HepG2 (cell line): ENCODE results near the gene PAFAH1B2. TPM values are rescaled to one million over a fixed set of nuclear protein-coding genes. Genes with fewer than 3 reads are reported as not detected.

Experiments used
- AKAP8 ChIP-seq: sonication (generic); formaldehyde crosslinking; IDR thresholded peaks from 2 replicates; pipeline ENCODE4 v1.5.1; 2020; ENCODE audit warnings: mild to moderate bottlenecking, missing genetic modification reagents
- CC2D1A ChIP-seq: sonication (generic); formaldehyde crosslinking; IDR thresholded peaks from 2 replicates; pipeline ENCODE4 v1.8.1; 2023; ENCODE audit warnings: mild to moderate bottlenecking, missing genetic modification reagents
- KLF13 ChIP-seq: sonication (generic); formaldehyde crosslinking; IDR thresholded peaks from 2 replicates; pipeline ENCODE4 v1.4.0; 2020; ENCODE audit warnings: mild to moderate bottlenecking, missing genetic modification reagents
- MAFF ChIP-seq: IDR thresholded peaks from 2 replicates; pipeline ENCODE4 v1.6.1; 2011; ENCODE audit warnings: low read depth, low read length, improper control_type of control experiment
- YEATS2 ChIP-seq: sonication (generic); formaldehyde crosslinking; IDR thresholded peaks from 2 replicates; pipeline ENCODE4 v1.4.0; 2020; ENCODE audit warnings: missing genetic modification reagents, borderline replicate concordance
- ZNF234 ChIP-seq: sonication (generic); formaldehyde crosslinking; conservative IDR thresholded peaks from 2 replicates; pipeline ENCODE4 v1.5.1; 2020; ENCODE audit warnings: mild to moderate bottlenecking, missing genetic modification reagents
- ZNF550 ChIP-seq: sonication (generic); formaldehyde crosslinking; IDR thresholded peaks from 2 replicates; pipeline ENCODE4 v1.4.0; 2020; ENCODE audit warnings: mild to moderate bottlenecking, missing genetic modification reagents, borderline replicate concordance
- ZNF558 ChIP-seq: sonication (generic); formaldehyde crosslinking; IDR thresholded peaks from 2 replicates; pipeline ENCODE4 v1.9.0; 2022; ENCODE audit warnings: mild to moderate bottlenecking, missing genetic modification reagents, borderline replicate concordance
- ZNF747 ChIP-seq: sonication (generic); formaldehyde crosslinking; IDR thresholded peaks from 2 replicates; pipeline ENCODE4 v1.8.1; 2023; ENCODE audit warnings: missing genetic modification reagents, mild to moderate bottlenecking, borderline replicate concordance
- ZNF878 ChIP-seq: sonication (generic); formaldehyde crosslinking; IDR thresholded peaks from 2 replicates; pipeline ENCODE4 v1.8.1; 2023; ENCODE audit warnings: mild to moderate bottlenecking, missing genetic modification reagents, moderate library complexity
- ZNF883 ChIP-seq: sonication (generic); formaldehyde crosslinking; IDR thresholded peaks from 2 replicates; pipeline ENCODE4 v1.5.1; 2020; ENCODE audit warnings: mild to moderate bottlenecking, missing genetic modification reagents; ENCODE audit errors: not compliant biosample characterization
- polyA plus RNA-seq, 8 experiments: library from polyadenylated mRNA; depleted of rRNA in 3 of 8; stranded (reverse) in 7 of 8; unstranded in 1 of 8; fragments of >200 nt; fragmentation: Illumina TruSeq in 4 of 8; extraction: Trizol in 4 of 8; gene quantifications; 2 replicates each; pipeline versions ENCODE4 v1.2.1 to v1.2.3, GENCODE V29; 2011 to 2016; ENCODE audit warnings: low read depth in 4 of 8, missing spikeins in 1 of 8, mixed read lengths in 1 of 8; ENCODE audit not compliant: insufficient read depth in 1 of 8
- total RNA-seq, 5 experiments: library from RNA; depleted of rRNA; stranded (reverse); fragments of >200 nt; fragmentation: Illumina TruSeq; extraction: Trizol; gene quantifications; 2 replicates each; pipeline ENCODE4 v1.2.3, GENCODE V29; 2016; ENCODE audit warnings: low read depth in 1 of 5
- TF ChIP-seq, protein P1 (sequence below): sonication (generic); formaldehyde crosslinking; IDR thresholded peaks from 2 replicates; pipeline ENCODE4 v1.5.1; 2020; ENCODE audit warnings: mild to moderate bottlenecking, missing genetic modification reagents, moderate library complexity
- TF ChIP-seq, protein P2 (sequence below): sonication (generic); formaldehyde crosslinking; IDR thresholded peaks from 2 replicates; pipeline ENCODE4 v1.5.1; 2020; ENCODE audit warnings: mild to moderate bottlenecking, missing genetic modification reagents, moderate library complexity
- TF ChIP-seq, protein P3 (sequence below): sonication (generic); formaldehyde crosslinking; IDR thresholded peaks from 2 replicates; pipeline ENCODE4 v1.8.1; 2023; ENCODE audit warnings: mild to moderate bottlenecking, missing genetic modification reagents
- TF ChIP-seq, protein P4 (sequence below): sonication (generic); formaldehyde crosslinking; IDR thresholded peaks from 2 replicates; pipeline ENCODE4 v1.4.0; 2020; ENCODE audit warnings: mild to moderate bottlenecking, missing genetic modification reagents
- TF ChIP-seq, protein P5 (sequence below): sonication (generic); formaldehyde crosslinking; IDR thresholded peaks from 2 replicates; pipeline ENCODE4 v1.4.0; 2020; ENCODE audit warnings: missing genetic modification reagents

PAFAH1B2 gene
- total and polyA plus RNA-seq, 2 of the 13 experiments (the other 11 are each of a cell fraction or from before 2014, with no cell fraction given) = 28.8 to 104 TPM

DNA sequence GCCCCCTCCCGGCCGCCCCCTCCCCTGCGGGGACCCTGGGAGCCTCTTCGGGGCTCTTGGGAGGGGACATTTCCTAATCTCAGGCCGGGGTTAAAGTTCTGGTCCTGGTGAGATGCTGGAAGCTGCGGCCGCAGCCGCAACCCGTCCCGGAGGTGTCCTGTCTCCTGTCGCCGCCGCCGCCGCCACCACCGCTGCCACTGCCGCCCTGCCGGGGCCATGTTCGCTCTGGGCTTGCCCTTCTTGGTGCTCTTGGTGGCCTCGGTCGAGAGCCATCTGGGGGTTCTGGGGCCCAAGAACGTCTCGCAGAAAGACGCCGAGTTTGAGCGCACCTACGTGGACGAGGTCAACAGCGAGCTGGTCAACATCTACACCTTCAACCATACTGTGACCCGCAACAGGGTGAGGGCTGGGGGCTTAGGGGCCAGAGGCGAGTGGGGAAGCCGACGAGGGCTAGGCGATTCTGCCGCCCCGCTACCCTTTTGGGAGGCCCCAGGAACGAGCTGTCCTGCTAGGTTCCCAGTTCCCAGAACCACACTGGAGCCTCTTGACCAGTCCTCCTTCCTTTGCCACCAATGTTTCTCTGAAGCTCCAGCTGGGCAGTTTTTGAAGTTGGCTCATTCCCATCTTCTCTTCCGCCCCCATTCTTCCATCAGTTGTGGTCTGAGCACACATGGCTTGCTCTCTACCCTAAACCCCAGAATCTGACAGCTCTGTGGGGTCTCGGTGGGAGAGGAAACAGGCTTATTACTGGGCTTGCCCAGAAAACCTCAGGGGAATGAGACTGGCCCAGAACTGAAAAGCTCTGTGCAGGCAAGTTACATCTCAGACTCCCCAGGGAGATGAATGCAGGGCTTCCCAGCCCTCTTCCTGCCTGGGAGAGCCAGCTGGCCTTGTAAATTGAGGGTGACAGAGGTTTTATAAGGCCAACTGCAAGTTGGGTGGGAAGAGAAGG, 35.2 kb downstream of the PAFAH1B2 start (continued):
- TF ChIP-seq, protein P1, sequence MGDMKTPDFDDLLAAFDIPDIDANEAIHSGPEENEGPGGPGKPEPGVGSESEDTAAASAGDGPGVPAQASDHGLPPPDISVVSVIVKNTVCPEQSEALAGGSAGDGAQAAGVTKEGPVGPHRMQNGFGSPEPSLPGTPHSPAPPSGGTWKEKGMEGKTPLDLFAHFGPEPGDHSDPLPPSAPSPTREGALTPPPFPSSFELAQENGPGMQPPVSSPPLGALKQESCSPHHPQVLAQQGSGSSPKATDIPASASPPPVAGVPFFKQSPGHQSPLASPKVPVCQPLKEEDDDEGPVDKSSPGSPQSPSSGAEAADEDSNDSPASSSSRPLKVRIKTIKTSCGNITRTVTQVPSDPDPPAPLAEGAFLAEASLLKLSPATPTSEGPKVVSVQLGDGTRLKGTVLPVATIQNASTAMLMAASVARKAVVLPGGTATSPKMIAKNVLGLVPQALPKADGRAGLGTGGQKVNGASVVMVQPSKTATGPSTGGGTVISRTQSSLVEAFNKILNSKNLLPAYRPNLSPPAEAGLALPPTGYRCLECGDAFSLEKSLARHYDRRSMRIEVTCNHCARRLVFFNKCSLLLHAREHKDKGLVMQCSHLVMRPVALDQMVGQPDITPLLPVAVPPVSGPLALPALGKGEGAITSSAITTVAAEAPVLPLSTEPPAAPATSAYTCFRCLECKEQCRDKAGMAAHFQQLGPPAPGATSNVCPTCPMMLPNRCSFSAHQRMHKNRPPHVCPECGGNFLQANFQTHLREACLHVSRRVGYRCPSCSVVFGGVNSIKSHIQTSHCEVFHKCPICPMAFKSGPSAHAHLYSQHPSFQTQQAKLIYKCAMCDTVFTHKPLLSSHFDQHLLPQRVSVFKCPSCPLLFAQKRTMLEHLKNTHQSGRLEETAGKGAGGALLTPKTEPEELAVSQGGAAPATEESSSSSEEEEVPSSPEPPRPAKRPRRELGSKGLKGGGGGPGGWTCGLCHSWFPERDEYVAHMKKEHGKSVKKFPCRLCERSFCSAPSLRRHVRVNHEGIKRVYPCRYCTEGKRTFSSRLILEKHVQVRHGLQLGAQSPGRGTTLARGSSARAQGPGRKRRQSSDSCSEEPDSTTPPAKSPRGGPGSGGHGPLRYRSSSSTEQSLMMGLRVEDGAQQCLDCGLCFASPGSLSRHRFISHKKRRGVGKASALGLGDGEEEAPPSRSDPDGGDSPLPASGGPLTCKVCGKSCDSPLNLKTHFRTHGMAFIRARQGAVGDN (CRISPR knock-in tag) = peak; percentile 67
- TF ChIP-seq ZNF550 (no peak), YEATS2 (CRISPR knock-in tag) (no peak), ZNF234 (CRISPR knock-in tag) (no peak), MAFF (no peak), KLF13 (CRISPR knock-in tag) (no peak), ZNF558 (peak; percentile 64; the same call in 1 of the 2 replicates), ZNF747 (no peak), ZNF878 (no peak), CC2D1A (CRISPR knock-in tag) (no peak), AKAP8 (no peak), ZNF883 (peak; percentile 58)
- TF ChIP-seq, protein P2, sequence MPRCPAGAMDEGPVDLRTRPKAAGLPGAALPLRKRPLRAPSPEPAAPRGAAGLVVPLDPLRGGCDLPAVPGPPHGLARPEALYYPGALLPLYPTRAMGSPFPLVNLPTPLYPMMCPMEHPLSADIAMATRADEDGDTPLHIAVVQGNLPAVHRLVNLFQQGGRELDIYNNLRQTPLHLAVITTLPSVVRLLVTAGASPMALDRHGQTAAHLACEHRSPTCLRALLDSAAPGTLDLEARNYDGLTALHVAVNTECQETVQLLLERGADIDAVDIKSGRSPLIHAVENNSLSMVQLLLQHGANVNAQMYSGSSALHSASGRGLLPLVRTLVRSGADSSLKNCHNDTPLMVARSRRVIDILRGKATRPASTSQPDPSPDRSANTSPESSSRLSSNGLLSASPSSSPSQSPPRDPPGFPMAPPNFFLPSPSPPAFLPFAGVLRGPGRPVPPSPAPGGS (CRISPR knock-in tag) = peak; percentile 73; the same call in 1 of the 2 replicates
- TF ChIP-seq, protein P3, sequence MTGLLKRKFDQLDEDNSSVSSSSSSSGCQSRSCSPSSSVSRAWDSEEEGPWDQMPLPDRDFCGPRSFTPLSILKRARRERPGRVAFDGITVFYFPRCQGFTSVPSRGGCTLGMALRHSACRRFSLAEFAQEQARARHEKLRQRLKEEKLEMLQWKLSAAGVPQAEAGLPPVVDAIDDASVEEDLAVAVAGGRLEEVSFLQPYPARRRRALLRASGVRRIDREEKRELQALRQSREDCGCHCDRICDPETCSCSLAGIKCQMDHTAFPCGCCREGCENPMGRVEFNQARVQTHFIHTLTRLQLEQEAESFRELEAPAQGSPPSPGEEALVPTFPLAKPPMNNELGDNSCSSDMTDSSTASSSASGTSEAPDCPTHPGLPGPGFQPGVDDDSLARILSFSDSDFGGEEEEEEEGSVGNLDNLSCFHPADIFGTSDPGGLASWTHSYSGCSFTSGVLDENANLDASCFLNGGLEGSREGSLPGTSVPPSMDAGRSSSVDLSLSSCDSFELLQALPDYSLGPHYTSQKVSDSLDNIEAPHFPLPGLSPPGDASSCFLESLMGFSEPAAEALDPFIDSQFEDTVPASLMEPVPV (CRISPR knock-in tag) = peak; percentile 30; the same call in 1 of the 2 replicates
- TF ChIP-seq, protein P4, sequence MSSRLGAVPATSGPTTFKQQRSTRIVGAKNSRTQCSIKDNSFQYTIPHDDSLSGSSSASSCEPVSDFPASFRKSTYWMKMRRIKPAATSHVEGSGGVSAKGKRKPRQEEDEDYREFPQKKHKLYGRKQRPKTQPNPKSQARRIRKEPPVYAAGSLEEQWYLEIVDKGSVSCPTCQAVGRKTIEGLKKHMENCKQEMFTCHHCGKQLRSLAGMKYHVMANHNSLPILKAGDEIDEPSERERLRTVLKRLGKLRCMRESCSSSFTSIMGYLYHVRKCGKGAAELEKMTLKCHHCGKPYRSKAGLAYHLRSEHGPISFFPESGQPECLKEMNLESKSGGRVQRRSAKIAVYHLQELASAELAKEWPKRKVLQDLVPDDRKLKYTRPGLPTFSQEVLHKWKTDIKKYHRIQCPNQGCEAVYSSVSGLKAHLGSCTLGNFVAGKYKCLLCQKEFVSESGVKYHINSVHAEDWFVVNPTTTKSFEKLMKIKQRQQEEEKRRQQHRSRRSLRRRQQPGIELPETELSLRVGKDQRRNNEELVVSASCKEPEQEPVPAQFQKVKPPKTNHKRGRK (CRISPR knock-in tag) = no peak
- TF ChIP-seq, protein P5, sequence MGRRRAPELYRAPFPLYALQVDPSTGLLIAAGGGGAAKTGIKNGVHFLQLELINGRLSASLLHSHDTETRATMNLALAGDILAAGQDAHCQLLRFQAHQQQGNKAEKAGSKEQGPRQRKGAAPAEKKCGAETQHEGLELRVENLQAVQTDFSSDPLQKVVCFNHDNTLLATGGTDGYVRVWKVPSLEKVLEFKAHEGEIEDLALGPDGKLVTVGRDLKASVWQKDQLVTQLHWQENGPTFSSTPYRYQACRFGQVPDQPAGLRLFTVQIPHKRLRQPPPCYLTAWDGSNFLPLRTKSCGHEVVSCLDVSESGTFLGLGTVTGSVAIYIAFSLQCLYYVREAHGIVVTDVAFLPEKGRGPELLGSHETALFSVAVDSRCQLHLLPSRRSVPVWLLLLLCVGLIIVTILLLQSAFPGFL (CRISPR knock-in tag) = no peak
- TF ChIP-seq, all 625 proteins: peak for 45
